GM12878 (cell line): ENCODE results near the gene IL11. TPM values are rescaled to one million over a fixed set of nuclear protein-coding genes. Genes with fewer than 3 reads are reported as not detected.

Experiments used
- ATAC-seq: fragments of 200-7000 bp; cut with Tn5 transposase; 3 replicates; pipeline ENCODE4 v1.9.1; 2020; ENCODE audit warnings: mild to moderate bottlenecking, moderate library complexity
- BruUV-seq: library from RNA; stranded (reverse); fragments of 400-500 nt; replicated peaks from 2 replicates; lab custom pipeline; 2021; lab: Mats Ljungman, UMichigan
- CTCF ChIA-PET: fragments of 300-600 bp; sonication (Branson Sonifier 250); formaldehyde crosslinking; extraction: SDS; loops from one replicate; lab custom pipeline; 2021; ENCODE audit warnings: inconsistent platforms; lab: Yijun Ruan, JAX
- POLR2A ChIA-PET: fragments of 350-600 bp; formaldehyde crosslinking; extraction: SDS; loops from one replicate; lab custom pipeline; 2021; ENCODE audit warnings: inconsistent platforms; lab: Charles Lee
- RAD21 ChIA-PET: fragments of 300-600 bp; sonication (Branson Sonifier 250); formaldehyde crosslinking; loops from one replicate; lab custom pipeline; 2023; ENCODE audit warnings: antibody characterized with exemption; ENCODE audit not compliant: unreplicated experiment; lab: Charles Lee
- SMC1A ChIA-PET: fragments of 300-600 bp; sonication (Branson Sonifier 250); formaldehyde crosslinking; loops from one replicate; lab custom pipeline; 2023; ENCODE audit not compliant: unreplicated experiment, uncharacterized antibody; lab: Charles Lee
- DNase-seq: peaks from one replicate; pipeline ENCODE4 v3.0.0-alpha.2; 2011; ENCODE audit warnings: low read depth, low spot score
- FAIRE-seq: peaks from 3 replicates; lab custom pipeline; 2011; peaks lifted over from hg19 to GRCh38; lab: Jason Lieb, UNC
- H2AFZ ChIP-seq: 2 replicates; pipeline ENCODE4 v1.6.0; 2011; ENCODE audit warnings: low read depth, low read length, control low read depth; ENCODE audit not compliant: control insufficient read depth
- H3K27ac ChIP-seq: 2 replicates; pipeline ENCODE4 v1.5.1; 2011; ENCODE audit warnings: control low read depth; ENCODE audit not compliant: control insufficient read depth, insufficient read depth
- H3K27me3 ChIP-seq, 2 experiments: replicated peaks in 1 of 2; 2 replicates each; pipeline versions ENCODE4 v1.6.0 to v1.6.1; 2011; ENCODE audit warnings: low read length in 1 of 2; ENCODE audit not compliant: control insufficient read depth in 2 of 2, insufficient read depth in 2 of 2
- H3K36me3 ChIP-seq, 2 experiments: 2 replicates each; pipeline ENCODE4 v1.5.1; 2011; ENCODE audit warnings: low read length in 1 of 2; ENCODE audit not compliant: control insufficient read depth in 2 of 2, insufficient read depth in 2 of 2
- H3K4me1 ChIP-seq: 2 replicates; pipeline ENCODE4 v1.6.1; 2011; ENCODE audit warnings: mild to moderate bottlenecking, low read length, moderate library complexity, mixed read lengths; ENCODE audit not compliant: control insufficient read depth, insufficient read depth
- H3K4me2 ChIP-seq: 2 replicates; pipeline ENCODE4 v1.6.0; 2011; ENCODE audit warnings: control low read depth; ENCODE audit not compliant: control insufficient read depth, insufficient read depth
- H3K4me3 ChIP-seq: fragments of 200-600 bp; sonication (generic); 2 replicates; pipeline ENCODE4 v1.5.1; 2016
- H3K79me2 ChIP-seq: 2 replicates; pipeline ENCODE4 v1.6.0; 2011; ENCODE audit warnings: low read length; ENCODE audit not compliant: control insufficient read depth, insufficient read depth
- H3K9ac ChIP-seq: 2 replicates; pipeline ENCODE4 v1.8.0; 2011; ENCODE audit warnings: low read length, control low read depth, mixed read lengths; ENCODE audit not compliant: control insufficient read depth, insufficient read depth
- H3K9me3 ChIP-seq: replicated peaks from 3 replicates; pipeline ENCODE4 v1.5.1; 2011; ENCODE audit warnings: mild to moderate bottlenecking, low read length; ENCODE audit not compliant: control insufficient read depth, insufficient read depth
- H4K20me1 ChIP-seq: 2 replicates; pipeline ENCODE4 v1.6.0; 2011; ENCODE audit not compliant: control insufficient read depth, insufficient read depth
- CHD2 ChIP-seq: IDR thresholded peaks from 2 replicates; pipeline ENCODE4 v1.6.1; 2011; ENCODE audit warnings: low read depth, low read length, improper control_type of control experiment, borderline replicate concordance
- JUNB ChIP-seq: IDR thresholded peaks from 2 replicates; pipeline ENCODE4 v1.6.1; 2016; ENCODE audit warnings: antibody characterized with exemption, mild to moderate bottlenecking
- SKIL ChIP-seq: fragments of 450-650 bp; IDR thresholded peaks from 2 replicates; pipeline ENCODE4 v1.6.1; 2017; ENCODE audit warnings: mild to moderate bottlenecking, low read depth, inconsistent platforms; ENCODE audit not compliant: poor library complexity, severe bottlenecking
- WGBS: methylation state at CpG from one replicate; pipeline ENCODE4 v1.1.6; 2016; ENCODE audit warnings: low lambda C conversion rate; ENCODE audit not compliant: insufficient replicate concordance, insufficient coverage; ENCODE audit errors: missing lambda C conversion rate; 5-methylcytosine and 5-hydroxymethylcytosine counted together
- in situ Hi-C: fragments of 300-500 bp; cut with MboI; formaldehyde crosslinking; loops from 9 replicates; pipeline ENCODE4 v1.14.3; 2018; ENCODE audit warnings: mixed read lengths
- intact Hi-C: fragments of 100-400 bp; cut with micrococcal nuclease; formaldehyde crosslinking; loops from one replicate; pipeline ENCODE4 v1.14.2; 2022; ENCODE audit not compliant: unreplicated experiment
- polyA plus RNA-seq, 11 experiments: library from polyadenylated mRNA; depleted of rRNA in 4 of 11; unstranded in 6 of 11; stranded (reverse) in 5 of 11; fragments of >200 nt; fragmentation: Nextera tagmentation in 4 of 11; fragmentation: Illumina TruSeq in 1 of 11; extraction: Ambion mirVana in 4 of 11; extraction: Trizol in 1 of 11; gene quantifications; 1 replicate in 1 of 11; 2 replicates in 10 of 11; pipeline versions ENCODE4 v1.2.1 to v1.2.3, GENCODE V29; 2011 to 2016; ENCODE audit warnings: inconsistent platforms in 2 of 11, missing spikeins in 2 of 11, low read depth in 1 of 11
- total RNA-seq, 4 experiments: library from RNA; depleted of rRNA in 3 of 4; stranded (reverse); fragments of >200 nt in 3 of 4; fragmentation: Illumina TruSeq in 1 of 4; extraction: Trizol in 1 of 4; gene quantifications; 2 replicates each; pipeline versions ENCODE4 v1.2.1 to v1.2.3, GENCODE V29; 2013 to 2021

Gene IL11
- total and polyA plus RNA-seq, 10 of the 15 experiments (the other 5 are each of a cell fraction or from before 2014, with no cell fraction given): 0.15 TPM; not detected in 9

GRCh38 chr19:55376241-55376933, 6.1 kb upstream of the IL11 start, which contains the start of gene TMEM190:
Gene TMEM190 (plus strand): TSS chr19:55376826. CDS start chr19:55376854, 28 bp downstream.
- ATAC-seq (no peak), FAIRE-seq (no peak), DNase-seq (no peak)
- Histone ChIP-seq H3K4me1 (no peaks in the 10 kb centered on the region), H3K4me2 (no peak within 1 kb of the TSS), H4K20me1 (no peaks in the 10 kb centered on the region), H3K36me3 (no peaks in the 10 kb centered on the region), H3K9ac (no peak within 1 kb of the TSS), H3K27ac (no peak within 1 kb of the TSS), H3K4me3 (no peak within 1 kb of the TSS), H2AFZ (no peak within 1 kb of the TSS), H3K27me3 (no peaks in the 10 kb centered on the region), H3K79me2 (no peaks in the 10 kb centered on the region), H3K9me3 (no peaks in the 10 kb centered on the region)
- TF ChIP-seq SKIL (no peak), CHD2 (no peak), JUNB (no peak)
- ChIA-PET CTCF (no interaction called here), RAD21 (interaction anchor here (1.5 kb wide), 1 partner anchor 37 kb away, joined by 3 read pairs; the partner anchor contains the start of gene KMT5C), SMC1A (no interaction called here), POLR2A (no interaction called here)
- BruUV-seq: no TSS peak
- WGBS: 38% methylated on average over 19 of the region's 21 CpGs
- in situ Hi-C loops (no loop called here), intact Hi-C loops (no loop called here)
